ENCODE results near the gene AGRP.

- TF ChIP-seq, protein P1, sequence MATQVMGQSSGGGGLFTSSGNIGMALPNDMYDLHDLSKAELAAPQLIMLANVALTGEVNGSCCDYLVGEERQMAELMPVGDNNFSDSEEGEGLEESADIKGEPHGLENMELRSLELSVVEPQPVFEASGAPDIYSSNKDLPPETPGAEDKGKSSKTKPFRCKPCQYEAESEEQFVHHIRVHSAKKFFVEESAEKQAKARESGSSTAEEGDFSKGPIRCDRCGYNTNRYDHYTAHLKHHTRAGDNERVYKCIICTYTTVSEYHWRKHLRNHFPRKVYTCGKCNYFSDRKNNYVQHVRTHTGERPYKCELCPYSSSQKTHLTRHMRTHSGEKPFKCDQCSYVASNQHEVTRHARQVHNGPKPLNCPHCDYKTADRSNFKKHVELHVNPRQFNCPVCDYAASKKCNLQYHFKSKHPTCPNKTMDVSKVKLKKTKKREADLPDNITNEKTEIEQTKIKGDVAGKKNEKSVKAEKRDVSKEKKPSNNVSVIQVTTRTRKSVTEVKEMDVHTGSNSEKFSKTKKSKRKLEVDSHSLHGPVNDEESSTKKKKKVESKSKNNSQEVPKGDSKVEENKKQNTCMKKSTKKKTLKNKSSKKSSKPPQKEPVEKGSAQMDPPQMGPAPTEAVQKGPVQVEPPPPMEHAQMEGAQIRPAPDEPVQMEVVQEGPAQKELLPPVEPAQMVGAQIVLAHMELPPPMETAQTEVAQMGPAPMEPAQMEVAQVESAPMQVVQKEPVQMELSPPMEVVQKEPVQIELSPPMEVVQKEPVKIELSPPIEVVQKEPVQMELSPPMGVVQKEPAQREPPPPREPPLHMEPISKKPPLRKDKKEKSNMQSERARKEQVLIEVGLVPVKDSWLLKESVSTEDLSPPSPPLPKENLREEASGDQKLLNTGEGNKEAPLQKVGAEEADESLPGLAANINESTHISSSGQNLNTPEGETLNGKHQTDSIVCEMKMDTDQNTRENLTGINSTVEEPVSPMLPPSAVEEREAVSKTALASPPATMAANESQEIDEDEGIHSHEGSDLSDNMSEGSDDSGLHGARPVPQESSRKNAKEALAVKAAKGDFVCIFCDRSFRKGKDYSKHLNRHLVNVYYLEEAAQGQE (IDR thresholded peaks at IDR 0.05; ENCODE audit: insufficient read depth in 1 of 2, low read depth in 2 of 2, low read length in 2 of 2) = no peak
- TF ChIP-seq SIN3A (IDR thresholded peaks at IDR 0.05; ENCODE audit: borderline replicate concordance, insufficient read depth, low read length) = no peak
Measured at GRCh38 chr16:67438098-67438791, 45.1 kb downstream of the AGRP start.
